ENCODE data around the gene PIK3IP1. TPM values are rescaled to one million over a fixed set of nuclear protein-coding genes. Genes with fewer than 3 reads are reported as not detected.

The PIK3IP1 gene
- total RNA-seq, 1 donor from 2014 or later = 4.7 TPM

DNA sequence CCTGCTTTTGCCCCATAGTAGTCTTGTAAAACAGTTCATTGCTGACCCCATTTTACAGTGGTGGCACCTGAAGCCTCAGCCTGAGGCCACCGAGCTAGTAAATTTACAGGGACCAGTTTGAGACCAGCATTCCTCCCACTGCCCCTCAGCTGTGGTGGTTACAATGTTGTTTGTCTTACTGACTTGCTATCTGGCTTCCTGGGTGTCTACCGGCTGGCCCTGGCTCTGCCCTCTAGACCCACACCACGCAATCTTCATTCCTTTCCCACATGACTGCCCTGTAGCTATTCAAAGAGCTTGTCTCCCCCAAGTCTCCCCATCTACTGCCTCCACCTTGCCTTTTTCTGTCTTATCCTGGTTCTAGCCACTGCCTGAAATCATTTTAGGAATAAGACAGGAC lies 20.8 kb downstream of the PIK3IP1 start:
- Mint-ChIP-seq H3K27me3 (ENCODE audit: insufficient read depth, low read depth) (peaks cover 3% of the 10 kb centered on the region), H3K4me1 (peaks cover 3% of the 10 kb centered on the region), H3K9me3 (no peaks in the 10 kb centered on the region), H3K27ac (no peak overlapping the region), H3K36me3 (peaks cover 7% of the 10 kb centered on the region), H3K4me3 (no peak overlapping the region)
- no peak overlapping the region for H3K4me3 ChIP-seq
- H3K4me2 ChIP-seq = no peak overlapping the region
- H3K9ac ChIP-seq = no peak overlapping the region
- H3K4me1 ChIP-seq = peaks cover 2% of the 10 kb centered on the region
- H2AFZ ChIP-seq (replicated peaks) = no peak overlapping the region
- H3K79me2 ChIP-seq (ENCODE audit: low read depth) = no peaks in the 10 kb centered on the region
- TF ChIP-seq EZH2 (IDR thresholded peaks at IDR 0.05) (no peak), EZH2phosphoT487 (IDR thresholded peaks at IDR 0.05) (no peak)
- TF ChIP-seq, protein P1, sequence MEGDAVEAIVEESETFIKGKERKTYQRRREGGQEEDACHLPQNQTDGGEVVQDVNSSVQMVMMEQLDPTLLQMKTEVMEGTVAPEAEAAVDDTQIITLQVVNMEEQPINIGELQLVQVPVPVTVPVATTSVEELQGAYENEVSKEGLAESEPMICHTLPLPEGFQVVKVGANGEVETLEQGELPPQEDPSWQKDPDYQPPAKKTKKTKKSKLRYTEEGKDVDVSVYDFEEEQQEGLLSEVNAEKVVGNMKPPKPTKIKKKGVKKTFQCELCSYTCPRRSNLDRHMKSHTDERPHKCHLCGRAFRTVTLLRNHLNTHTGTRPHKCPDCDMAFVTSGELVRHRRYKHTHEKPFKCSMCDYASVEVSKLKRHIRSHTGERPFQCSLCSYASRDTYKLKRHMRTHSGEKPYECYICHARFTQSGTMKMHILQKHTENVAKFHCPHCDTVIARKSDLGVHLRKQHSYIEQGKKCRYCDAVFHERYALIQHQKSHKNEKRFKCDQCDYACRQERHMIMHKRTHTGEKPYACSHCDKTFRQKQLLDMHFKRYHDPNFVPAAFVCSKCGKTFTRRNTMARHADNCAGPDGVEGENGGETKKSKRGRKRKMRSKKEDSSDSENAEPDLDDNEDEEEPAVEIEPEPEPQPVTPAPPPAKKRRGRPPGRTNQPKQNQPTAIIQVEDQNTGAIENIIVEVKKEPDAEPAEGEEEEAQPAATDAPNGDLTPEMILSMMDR (IDR thresholded peaks at IDR 0.05) = no peak
- no peak overlapping the region for H3K27ac ChIP-seq
- no peaks in the 10 kb centered on the region for H3K36me3 ChIP-seq
- no peak for DNase-seq (ENCODE audit: low spot score)
- peaks cover 9% of the 10 kb centered on the region for H3F3A ChIP-seq (ENCODE audit: low read depth)
- H3K27me3 ChIP-seq = no peaks in the 10 kb centered on the region
- H3K9me3 ChIP-seq (ENCODE audit: low read depth) = no peaks in the 10 kb centered on the region
- no peaks in the 10 kb centered on the region for H4K20me1 ChIP-seq (ENCODE audit: low read depth)

DNA sequence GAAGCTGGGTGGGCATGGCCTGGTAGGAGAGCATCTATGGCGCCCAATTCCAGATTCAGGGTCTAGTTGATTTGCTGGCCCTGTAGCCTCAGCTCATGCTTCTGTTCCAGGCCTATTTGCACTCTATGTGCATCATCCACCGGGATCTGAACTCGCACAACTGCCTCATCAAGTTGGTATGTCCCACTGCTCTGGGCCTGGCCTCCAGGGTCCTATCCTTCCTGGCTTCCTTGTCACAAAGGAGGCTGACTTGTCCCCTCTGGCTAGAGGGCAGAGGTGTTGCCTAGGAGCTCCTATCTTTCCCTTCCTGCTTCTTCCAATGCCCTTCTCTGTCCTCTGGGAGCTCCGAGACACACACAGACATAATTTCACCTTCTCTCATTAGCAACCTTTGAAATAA lies 21.3 kb downstream of the PIK3IP1 start:
- no peaks in the 10 kb centered on the region for H3K36me3 ChIP-seq
- H3F3A ChIP-seq (ENCODE audit: low read depth) = peaks cover 9% of the 10 kb centered on the region
- no peaks in the 10 kb centered on the region for H3K79me2 ChIP-seq (ENCODE audit: low read depth)
- H3K4me3 Mint-ChIP-seq = no peak overlapping the region
- peaks cover 7% of the 10 kb centered on the region for H3K36me3 Mint-ChIP-seq
- TF ChIP-seq EZH2phosphoT487 (IDR thresholded peaks at IDR 0.05) (no peak), EZH2 (IDR thresholded peaks at IDR 0.05) (no peak)
- TF ChIP-seq, protein P1 (IDR thresholded peaks at IDR 0.05) = no peak
- H3K4me1 ChIP-seq = peaks cover 2% of the 10 kb centered on the region
- DNase-seq (ENCODE audit: low spot score) = no peak
- H3K4me1 Mint-ChIP-seq = peaks cover 3% of the 10 kb centered on the region
- H3K9me3 Mint-ChIP-seq = no peaks in the 10 kb centered on the region
- H4K20me1 ChIP-seq (ENCODE audit: low read depth) = no peaks in the 10 kb centered on the region
- no peak overlapping the region for H3K9ac ChIP-seq
- no peak overlapping the region for H3K4me3 ChIP-seq
- H3K4me2 ChIP-seq = no peak overlapping the region
- H3K27ac ChIP-seq = no peak overlapping the region
- peaks cover 3% of the 10 kb centered on the region for H3K27me3 Mint-ChIP-seq (ENCODE audit: insufficient read depth, low read depth)
- no peak overlapping the region for H2AFZ ChIP-seq (replicated peaks)
- no peaks in the 10 kb centered on the region for H3K9me3 ChIP-seq (ENCODE audit: low read depth)
- H3K27me3 ChIP-seq = no peaks in the 10 kb centered on the region
- H3K27ac Mint-ChIP-seq = no peak overlapping the region

DNA sequence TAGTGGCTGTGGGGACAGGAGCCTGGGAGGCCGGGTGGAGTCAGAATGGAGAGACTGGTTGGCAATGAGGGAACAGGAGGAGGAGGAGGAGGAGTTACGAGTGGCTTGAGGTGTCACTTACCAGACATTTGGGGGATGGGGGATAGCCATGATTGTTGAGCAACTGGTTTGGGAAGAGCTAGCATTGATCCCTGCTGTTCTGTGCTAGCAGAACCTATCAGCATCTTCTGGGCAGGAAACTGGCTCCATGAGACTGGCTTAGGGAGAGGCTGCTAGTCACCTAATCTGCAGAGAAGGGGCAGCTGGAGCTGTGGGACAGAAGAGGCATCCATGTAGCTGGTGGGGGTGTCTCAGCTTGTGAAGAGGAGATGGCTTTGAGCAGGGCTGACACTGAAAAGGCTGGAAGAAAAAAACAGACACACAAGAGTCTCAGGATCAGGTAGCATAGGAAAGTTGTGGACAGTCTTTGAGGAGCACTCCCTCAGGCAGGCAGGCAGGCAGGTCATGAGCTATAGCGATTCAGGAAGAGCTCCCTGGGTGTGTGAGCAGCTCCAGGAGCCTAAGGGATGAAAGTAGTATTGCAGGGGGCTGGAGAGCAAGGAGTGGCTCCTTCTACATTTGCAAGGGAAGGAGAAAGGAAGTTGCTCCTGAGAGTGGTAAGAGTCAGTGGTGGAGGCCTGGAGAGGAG lies 22.3 kb downstream of the PIK3IP1 start:
- Mint-ChIP-seq H3K36me3 (peaks cover 7% of the 10 kb centered on the region), H3K27ac (no peak overlapping the region), H3K4me3 (no peak overlapping the region), H3K27me3 (ENCODE audit: insufficient read depth, low read depth) (peaks cover 6% of the 10 kb centered on the region), H3K9me3 (no peaks in the 10 kb centered on the region), H3K4me1 (peaks cover 6% of the 10 kb centered on the region)
- Histone ChIP-seq H3K4me1 (peaks cover 2% of the 10 kb centered on the region), H3K79me2 (ENCODE audit: low read depth) (no peaks in the 10 kb centered on the region), H3F3A (ENCODE audit: low read depth) (peaks cover 9% of the 10 kb centered on the region), H3K9me3 (ENCODE audit: low read depth) (no peaks in the 10 kb centered on the region), H3K4me3 (no peak overlapping the region), H3K9ac (no peak overlapping the region), H3K27me3 (no peaks in the 10 kb centered on the region), H3K27ac (peak overlapping the region; percentile 3), H3K36me3 (no peaks in the 10 kb centered on the region), H4K20me1 (ENCODE audit: low read depth) (no peaks in the 10 kb centered on the region), H2AFZ (replicated peaks) (no peak overlapping the region), H3K4me2 (no peak overlapping the region)
- TF ChIP-seq, protein P1 (IDR thresholded peaks at IDR 0.05) = no peak
- TF ChIP-seq EZH2 (IDR thresholded peaks at IDR 0.05) (no peak), EZH2phosphoT487 (IDR thresholded peaks at IDR 0.05) (no peak)
- DNase-seq (ENCODE audit: low spot score) = no peak
